Progenitor cell of endocrine pancreas (in vitro differentiated cells): Measurements from ENCODE around the gene RXRA. TPM values are rescaled to one million over a fixed set of nuclear protein-coding genes. Genes with fewer than 3 reads are reported as not detected.

Source experiments
- DNase-seq: peaks from one replicate; pipeline ENCODE4 v3.0.0; 2021; ENCODE audit warnings: low spot score; ENCODE audit not compliant: unreplicated experiment
- H3K27ac Mint-ChIP-seq: 2 replicates; pipeline ENCODE4 v1.8.0; 2021; ENCODE audit warnings: mild to moderate bottlenecking, moderate library complexity, mixed read lengths
- H3K27me3 Mint-ChIP-seq: 2 replicates; pipeline ENCODE4 v1.8.0; 2021; ENCODE audit warnings: mixed read lengths
- H3K36me3 Mint-ChIP-seq: 2 replicates; pipeline ENCODE4 v1.8.0; 2022; ENCODE audit warnings: mixed read lengths; ENCODE audit not compliant: insufficient read depth
- H3K4me1 Mint-ChIP-seq: 2 replicates; pipeline ENCODE4 v1.8.0; 2021; ENCODE audit warnings: low read depth, mixed read lengths
- H3K4me3 Mint-ChIP-seq: 2 replicates; pipeline ENCODE4 v1.8.0; 2021; ENCODE audit warnings: low read depth, mild to moderate bottlenecking, moderate library complexity, mixed read lengths
- H3K9me3 Mint-ChIP-seq: 2 replicates; pipeline ENCODE4 v1.8.0; 2021; ENCODE audit warnings: low read depth, mixed read lengths
- CTCF ChIP-seq: fragments of 200-600 bp; sonication (generic); IDR thresholded peaks from one replicate; pipeline ENCODE4 v1.5.0; 2021; ENCODE audit warnings: antibody characterized with exemption, mild to moderate bottlenecking; ENCODE audit not compliant: unreplicated experiment
- total RNA-seq: library from RNA; stranded (reverse); gene quantifications from 2 replicates; pipeline ENCODE4 v1.2.1, GENCODE V29; 2021

The RXRA gene
- total RNA-seq, 1 donor from 2014 or later = 64.8 TPM

GRCh38 chr9:134407121-134407779 lies 81.0 kb downstream of the RXRA start:
- peak overlapping the region; percentile 89 for H3K27ac Mint-ChIP-seq
- no peak overlapping the region for H3K4me3 Mint-ChIP-seq

GRCh38 chr9:134408389-134408788 lies 82.1 kb downstream of the RXRA start:
- H3K4me1 Mint-ChIP-seq = peaks cover 5% of the 10 kb centered on the region
- H3K9me3 Mint-ChIP-seq = no peaks in the 10 kb centered on the region
- H3K27me3 Mint-ChIP-seq = no peaks in the 10 kb centered on the region
- H3K27ac Mint-ChIP-seq = no peak overlapping the region
- no peak for DNase-seq
- peaks cover 1% of the 10 kb centered on the region for H3K36me3 Mint-ChIP-seq
- TF ChIP-seq CTCF = no peak
- no peak overlapping the region for H3K4me3 Mint-ChIP-seq

More at GRCh38 chr9:134407121-134407779, 81.0 kb downstream of the RXRA start:
- TF ChIP-seq CTCF = no peak
- peak; percentile 29 for DNase-seq
- Mint-ChIP-seq H3K9me3 (no peaks in the 10 kb centered on the region), H3K27me3 (no peaks in the 10 kb centered on the region), H3K4me1 (peaks cover 5% of the 10 kb centered on the region), H3K36me3 (peaks cover 1% of the 10 kb centered on the region)

GRCh38 chr9:134408939-134409737 lies 82.9 kb downstream of the RXRA start:
- H3K9me3 Mint-ChIP-seq = no peaks in the 10 kb centered on the region
- DNase-seq = no peak
- no peak overlapping the region for H3K27ac Mint-ChIP-seq

DNA sequence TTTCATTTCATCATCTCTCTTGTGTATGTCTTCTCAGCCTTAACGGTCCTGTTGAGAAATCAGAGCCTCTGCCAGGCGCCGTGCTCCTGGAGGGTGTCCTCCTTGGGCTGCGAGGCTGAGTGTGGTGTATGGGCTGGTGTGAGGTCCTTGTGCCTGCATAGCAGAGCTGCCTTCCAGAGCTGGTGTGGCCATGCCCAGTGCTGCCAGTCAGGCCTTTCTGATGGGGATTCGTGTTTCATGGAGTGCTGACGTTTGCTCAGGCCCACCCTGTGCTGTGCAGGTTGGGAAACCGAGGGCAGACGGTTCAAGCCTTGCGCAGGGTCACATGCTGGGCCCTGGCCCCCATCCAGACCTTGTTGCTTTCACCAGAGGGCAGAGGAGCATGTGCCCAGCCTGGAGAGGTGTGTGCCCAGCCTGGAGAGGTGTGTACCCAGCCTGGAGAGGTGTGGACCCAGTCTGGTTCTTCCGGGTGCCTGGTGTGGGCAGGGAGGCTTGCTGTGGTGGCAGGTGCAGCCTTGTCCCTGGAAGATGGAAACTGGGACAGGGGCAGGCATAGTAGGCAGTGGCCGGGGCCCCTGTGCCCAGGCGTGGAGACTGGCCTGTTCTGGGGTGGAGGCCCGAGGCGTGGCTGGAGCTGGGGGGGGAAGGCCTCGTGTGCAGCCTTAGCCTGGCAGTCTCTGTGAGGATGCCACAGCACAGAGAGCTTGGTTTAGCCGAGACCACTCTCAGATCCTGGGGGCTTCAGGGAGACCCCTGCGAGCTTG lies 84.0 kb downstream of the RXRA start:
- H3K9me3 Mint-ChIP-seq = no peaks in the 10 kb centered on the region
- peaks cover 5% of the 10 kb centered on the region for H3K4me1 Mint-ChIP-seq
- no peak for DNase-seq
- no peak overlapping the region for H3K27ac Mint-ChIP-seq
- no peak for TF ChIP-seq CTCF
- peaks cover 1% of the 10 kb centered on the region for H3K36me3 Mint-ChIP-seq
- no peaks in the 10 kb centered on the region for H3K27me3 Mint-ChIP-seq
- no peak overlapping the region for H3K4me3 Mint-ChIP-seq

More at GRCh38 chr9:134408939-134409737, 82.9 kb downstream of the RXRA start:
- no peaks in the 10 kb centered on the region for H3K27me3 Mint-ChIP-seq
- H3K4me1 Mint-ChIP-seq = peaks cover 5% of the 10 kb centered on the region
- H3K4me3 Mint-ChIP-seq = no peak overlapping the region
- peaks cover 1% of the 10 kb centered on the region for H3K36me3 Mint-ChIP-seq
- no peak for TF ChIP-seq CTCF

GRCh38 chr9:134410835-134411217 lies 84.6 kb downstream of the RXRA start:
- no peak for DNase-seq
- no peaks in the 10 kb centered on the region for H3K27me3 Mint-ChIP-seq
- no peak for TF ChIP-seq CTCF
- no peaks in the 10 kb centered on the region for H3K9me3 Mint-ChIP-seq
- H3K27ac Mint-ChIP-seq = no peak overlapping the region
- H3K36me3 Mint-ChIP-seq = peaks cover 1% of the 10 kb centered on the region
- H3K4me3 Mint-ChIP-seq = no peak overlapping the region
- H3K4me1 Mint-ChIP-seq = peaks cover 5% of the 10 kb centered on the region
